PC-9 (cell line): ENCODE measurements around the gene LZTFL1. TPM values are rescaled to one million over a fixed set of nuclear protein-coding genes. Genes with fewer than 3 reads are reported as not detected.

ENCODE experiments used
- BruUV-seq: library from RNA; stranded (reverse); fragments of 400-500 nt; replicated peaks from 2 replicates; lab custom pipeline; 2021; lab: Mats Ljungman, UMichigan
- CTCF ChIA-PET: fragments of 300-600 bp; sonication (Branson Sonifier 250); formaldehyde crosslinking; loops from one replicate; lab custom pipeline; 2022; ENCODE audit warnings: antibody characterized with exemption; lab: Charles Lee
- POLR2A ChIA-PET: fragments of 300-600 bp; sonication (Branson Sonifier 250); formaldehyde crosslinking; loops from one replicate; lab custom pipeline; 2022; ENCODE audit warnings: antibody characterized with exemption; ENCODE audit not compliant: unreplicated experiment; lab: Charles Lee
- DNase-seq, 2 experiments: peaks; one replicate each; pipeline versions ENCODE4 v3.0.0 to v3.0.0-alpha.2; 2015 to 2022; ENCODE audit warnings: mixed read lengths in 1 of 2
- H2AFZ ChIP-seq: fragments of 200-600 bp; sonication (generic); 2 replicates; pipeline ENCODE4 v1.8.1; 2017; ENCODE audit warnings: antibody characterized with exemption
- H3F3A ChIP-seq: fragments of 200-600 bp; sonication (generic); 2 replicates; pipeline ENCODE4 v1.8.1; 2017; ENCODE audit warnings: antibody characterized with exemption, mild to moderate bottlenecking, low read depth; ENCODE audit not compliant: insufficient read depth
- H3K27ac ChIP-seq: fragments of 200-600 bp; sonication (generic); 2 replicates; pipeline ENCODE4 v1.6.1; 2016; ENCODE audit warnings: mixed run types
- H3K27me3 ChIP-seq: fragments of 200-600 bp; sonication (generic); 2 replicates; pipeline ENCODE4 v1.6.1; 2016; ENCODE audit warnings: low read depth, mixed run types; ENCODE audit not compliant: insufficient read depth
- H3K36me3 ChIP-seq: fragments of 200-600 bp; sonication (generic); 2 replicates; pipeline ENCODE4 v1.6.1; 2016; ENCODE audit warnings: low read depth, mixed run types
- H3K4me1 ChIP-seq: fragments of 200-600 bp; sonication (generic); replicated peaks from 2 replicates; pipeline ENCODE4 v1.6.1; 2016; ENCODE audit warnings: mixed run types; ENCODE audit not compliant: insufficient read depth
- H3K4me2 ChIP-seq: fragments of 200-600 bp; sonication (generic); 2 replicates; pipeline ENCODE4 v1.6.1; 2017; ENCODE audit warnings: mixed run types
- H3K4me3 ChIP-seq: fragments of 200-600 bp; sonication (generic); 2 replicates; pipeline ENCODE4 v1.6.1; 2016; ENCODE audit warnings: mixed run types
- H3K79me2 ChIP-seq: fragments of 200-600 bp; sonication (generic); 2 replicates; pipeline ENCODE4 v1.6.1; 2017; ENCODE audit warnings: low read depth, mixed run types
- H3K9me2 ChIP-seq: fragments of 200-600 bp; sonication (generic); 2 replicates; pipeline ENCODE4 v1.8.1; 2017; ENCODE audit warnings: mild to moderate bottlenecking; ENCODE audit not compliant: insufficient read depth
- H3K9me3 ChIP-seq: fragments of 200-600 bp; sonication (generic); 2 replicates; pipeline ENCODE4 v1.8.1; 2016; ENCODE audit warnings: low read depth; ENCODE audit not compliant: insufficient read depth
- H4K20me1 ChIP-seq: fragments of 200-600 bp; sonication (generic); 2 replicates; pipeline ENCODE4 v1.8.1; 2017; ENCODE audit not compliant: insufficient read depth
- EZH2 ChIP-seq: fragments of 200-600 bp; sonication (generic); IDR thresholded peaks from 2 replicates; pipeline ENCODE4 v1.8.0; 2017; ENCODE audit warnings: antibody characterized with exemption, low read depth
- intact Hi-C: fragments of 100-400 bp; cut with micrococcal nuclease; formaldehyde crosslinking; loops from one replicate; pipeline ENCODE4 v1.10.0; 2022; ENCODE audit not compliant: unreplicated experiment
- total RNA-seq: library from RNA; stranded (reverse); gene quantifications from 2 replicates; pipeline ENCODE4 v1.2.3, GENCODE V29; 2021
- TF ChIP-seq, protein P1 (sequence below): fragments of 200-600 bp; sonication (generic); conservative IDR thresholded peaks from 2 replicates; pipeline ENCODE4 v1.6.1; 2017; ENCODE audit warnings: mixed run types, antibody characterized with exemption, mild to moderate bottlenecking, moderate library complexity

The LZTFL1 gene
- total RNA-seq, 1 experiment from 2014 or later: 39.2 TPM

DNA sequence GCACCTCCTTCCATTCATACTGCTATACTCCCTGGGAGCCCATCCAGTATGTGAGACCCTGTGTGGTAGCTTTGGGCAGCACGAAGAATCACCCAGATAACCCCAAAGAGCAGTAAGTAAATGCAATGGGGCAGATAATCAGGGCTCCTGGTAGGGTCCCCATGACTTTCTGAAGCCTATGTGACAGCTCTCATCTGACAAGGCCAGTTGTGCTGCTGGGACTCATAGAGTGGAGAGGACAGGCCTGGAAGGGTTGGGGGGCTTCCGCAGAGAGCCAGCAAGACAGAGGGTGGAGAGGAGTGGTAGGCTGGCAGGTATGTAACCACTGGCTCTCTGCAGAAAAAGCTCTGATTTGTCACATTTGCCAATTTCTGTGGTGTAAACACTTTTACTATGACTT is 42.3 kb downstream of the LZTFL1 start:
- Histone ChIP-seq H4K20me1 (no peaks in the 10 kb centered on the region), H2AFZ (no peak overlapping the region), H3K4me3 (no peak overlapping the region), H3K9me3 (no peaks in the 10 kb centered on the region), H3K9me2 (no peaks in the 10 kb centered on the region), H3K79me2 (no peaks in the 10 kb centered on the region), H3K27ac (no peak overlapping the region), H3K27me3 (no peaks in the 10 kb centered on the region), H3K4me2 (no peak overlapping the region), H3F3A (no peaks in the 10 kb centered on the region), H3K36me3 (no peaks in the 10 kb centered on the region), H3K4me1 (no peaks in the 10 kb centered on the region)
- intact Hi-C loops: no loop called here
- ChIA-PET CTCF (no interaction called here), POLR2A (no interaction called here)
- no peak for TF ChIP-seq EZH2
- TF ChIP-seq, protein P1, sequence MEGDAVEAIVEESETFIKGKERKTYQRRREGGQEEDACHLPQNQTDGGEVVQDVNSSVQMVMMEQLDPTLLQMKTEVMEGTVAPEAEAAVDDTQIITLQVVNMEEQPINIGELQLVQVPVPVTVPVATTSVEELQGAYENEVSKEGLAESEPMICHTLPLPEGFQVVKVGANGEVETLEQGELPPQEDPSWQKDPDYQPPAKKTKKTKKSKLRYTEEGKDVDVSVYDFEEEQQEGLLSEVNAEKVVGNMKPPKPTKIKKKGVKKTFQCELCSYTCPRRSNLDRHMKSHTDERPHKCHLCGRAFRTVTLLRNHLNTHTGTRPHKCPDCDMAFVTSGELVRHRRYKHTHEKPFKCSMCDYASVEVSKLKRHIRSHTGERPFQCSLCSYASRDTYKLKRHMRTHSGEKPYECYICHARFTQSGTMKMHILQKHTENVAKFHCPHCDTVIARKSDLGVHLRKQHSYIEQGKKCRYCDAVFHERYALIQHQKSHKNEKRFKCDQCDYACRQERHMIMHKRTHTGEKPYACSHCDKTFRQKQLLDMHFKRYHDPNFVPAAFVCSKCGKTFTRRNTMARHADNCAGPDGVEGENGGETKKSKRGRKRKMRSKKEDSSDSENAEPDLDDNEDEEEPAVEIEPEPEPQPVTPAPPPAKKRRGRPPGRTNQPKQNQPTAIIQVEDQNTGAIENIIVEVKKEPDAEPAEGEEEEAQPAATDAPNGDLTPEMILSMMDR: no peak
- BruUV-seq: no TSS peak
- no peak for DNase-seq

DNA sequence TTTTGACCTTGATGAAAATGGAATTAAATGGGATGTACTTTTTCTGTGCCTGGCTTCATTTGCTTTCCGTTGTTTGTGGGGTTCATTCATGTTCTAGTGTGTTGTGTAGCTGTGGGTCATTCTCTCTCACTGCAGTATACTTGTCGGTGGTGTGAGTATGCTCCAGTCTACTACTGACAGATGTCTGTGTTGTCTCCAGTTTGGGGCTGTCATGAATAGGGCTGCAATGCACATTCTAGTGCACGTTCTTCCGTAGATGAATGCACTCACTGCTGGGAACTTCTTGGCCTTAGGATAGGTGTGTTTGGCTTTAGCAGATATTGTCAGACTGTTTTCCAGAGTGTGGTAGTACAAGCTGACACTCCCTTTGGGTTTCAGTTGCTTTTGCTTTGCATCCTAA is 43.9 kb downstream of the LZTFL1 start:
- Histone ChIP-seq H4K20me1 (no peaks in the 10 kb centered on the region), H3K27me3 (no peaks in the 10 kb centered on the region), H3K27ac (no peak overlapping the region), H3K4me1 (peaks cover 8% of the 10 kb centered on the region; the same call in 1 of the 2 replicates), H3K79me2 (no peaks in the 10 kb centered on the region), H3K36me3 (no peaks in the 10 kb centered on the region), H3K4me3 (no peak overlapping the region), H3K4me2 (no peak overlapping the region), H2AFZ (no peak overlapping the region), H3K9me3 (no peaks in the 10 kb centered on the region), H3K9me2 (no peaks in the 10 kb centered on the region), H3F3A (peaks cover 7% of the 10 kb centered on the region; the same call in 1 of the 2 replicates)
- CTCF ChIA-PET: no interaction called here
- no peak for DNase-seq
- POLR2A ChIA-PET: no interaction called here
- BruUV-seq: no TSS peak
- TF ChIP-seq, protein P1: no peak
- no peak for TF ChIP-seq EZH2
- intact Hi-C loops: no loop called here

DNA sequence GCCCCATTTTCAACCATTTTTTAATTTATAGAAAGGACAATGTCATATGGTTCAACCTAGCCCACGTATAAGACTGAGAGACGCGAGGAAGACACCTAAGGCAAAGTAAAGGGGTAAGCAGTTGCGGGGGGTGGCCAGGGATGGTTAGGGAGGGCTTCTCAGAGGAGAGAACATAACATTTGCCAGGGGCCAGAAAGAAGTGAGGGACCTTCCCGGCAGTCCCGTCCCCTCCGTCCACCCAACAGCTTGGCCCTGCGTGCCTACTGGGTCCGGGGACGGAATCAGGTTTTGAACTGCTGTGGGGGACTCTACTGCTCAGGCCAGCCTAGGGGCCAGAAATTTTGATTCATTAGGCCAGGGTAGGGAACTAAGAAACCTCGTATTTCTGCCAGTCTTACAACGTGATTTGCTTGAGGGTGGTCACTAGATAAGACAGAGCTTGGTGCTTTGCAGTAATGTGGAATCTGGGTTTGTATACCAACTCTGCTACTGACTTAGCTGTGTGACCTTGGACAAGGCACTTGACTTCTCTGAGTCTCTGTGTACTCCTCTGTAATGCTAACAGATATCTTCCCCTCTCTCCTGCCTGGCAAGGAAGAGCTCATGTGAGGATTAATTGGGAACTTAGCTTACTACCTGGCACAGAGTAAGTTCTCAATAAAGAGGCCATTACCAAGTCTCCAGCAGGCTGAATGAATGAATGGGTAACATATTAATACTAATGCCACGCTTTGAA is 44.8 kb downstream of the LZTFL1 start:
- ChIA-PET CTCF (no interaction called here), POLR2A (interaction anchor here (0.6 kb wide), 1 partner anchor 98 kb away, joined by 5 read pairs; no protein-coding TSS in a partner anchor)
- H3K27me3 ChIP-seq: no peaks in the 10 kb centered on the region
- DNase-seq: no peak
- no peaks in the 10 kb centered on the region for H4K20me1 ChIP-seq
- no peaks in the 10 kb centered on the region for H3K79me2 ChIP-seq
- no peak overlapping the region for H2AFZ ChIP-seq
- H3K4me1 ChIP-seq: peaks cover 8% of the 10 kb centered on the region; the same call in 1 of the 2 replicates
- H3K9me2 ChIP-seq: no peaks in the 10 kb centered on the region
- no peaks in the 10 kb centered on the region for H3K9me3 ChIP-seq
- H3F3A ChIP-seq: peaks cover 7% of the 10 kb centered on the region; the same call in 1 of the 2 replicates
- intact Hi-C loops: no loop called here
- no peaks in the 10 kb centered on the region for H3K36me3 ChIP-seq
- TF ChIP-seq, protein P1: no peak
- no peak for TF ChIP-seq EZH2
- H3K4me2 ChIP-seq: no peak overlapping the region
- no peak overlapping the region for H3K4me3 ChIP-seq
- BruUV-seq: no TSS peak
- H3K27ac ChIP-seq: no peak overlapping the region
